GM19240 (cell line): ENCODE results near the gene SPATA3.
"Not testable (repeated sequence)": the region's sequence is repeated elsewhere in the genome, so short reads cannot be mapped to it uniquely, and the experiment has no call there.

ENCODE experiments used
- DNase-seq: peaks from one replicate; pipeline ENCODE4 v3.0.0; 2011; ENCODE audit warnings: low spot score; ENCODE audit not compliant: insufficient read length

The SPATA3 gene

GRCh38 chr2:230996661-230997060 lies 740 bp downstream of the SPATA3 start:
- DNase-seq, result no peak

GRCh38 chr2:230998882-230999281 lies 3.0 kb downstream of the SPATA3 start:
- DNase-seq, result no peak

GRCh38 chr2:230999477-230999876 lies 3.6 kb downstream of the SPATA3 start:
- no peak for DNase-seq

DNA sequence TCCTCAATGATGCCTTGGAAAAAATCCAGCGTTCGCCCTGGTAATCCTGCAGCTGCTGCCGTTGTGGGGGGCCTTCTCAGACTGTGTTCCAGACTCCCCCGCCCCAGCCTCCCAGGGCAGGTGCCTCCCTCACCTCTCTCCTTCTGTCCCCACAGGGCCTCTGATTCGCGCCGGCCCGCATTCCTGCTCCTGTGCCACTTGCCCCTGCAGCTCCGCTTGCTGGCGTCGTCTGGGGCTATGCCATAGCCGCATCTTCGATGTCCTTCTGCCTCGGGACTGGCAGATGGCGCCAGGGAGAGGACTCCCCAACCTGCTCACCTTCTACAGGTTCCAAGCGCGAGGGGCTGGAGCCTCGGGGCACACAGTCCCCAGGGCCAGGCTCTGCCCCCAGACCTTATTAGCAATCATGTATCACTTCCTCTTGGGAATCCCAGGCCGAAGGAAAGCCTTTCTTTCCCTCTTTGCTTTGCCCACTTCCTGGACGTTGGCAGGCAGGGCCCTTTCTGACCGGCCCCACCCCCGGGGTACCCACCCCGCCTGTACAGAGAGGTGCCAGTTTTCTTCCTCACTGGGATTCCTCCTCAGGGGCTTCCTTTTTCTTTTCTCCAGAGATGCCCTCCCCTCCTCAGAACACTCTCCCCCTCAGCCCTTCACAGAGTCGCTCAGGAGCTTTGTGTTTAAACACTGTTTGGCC lies 4.4 kb downstream of the SPATA3 start:
- DNase-seq, result no peak

GRCh38 chr2:231001036-231001435 lies 5.1 kb downstream of the SPATA3 start:
- no peak for DNase-seq

DNA sequence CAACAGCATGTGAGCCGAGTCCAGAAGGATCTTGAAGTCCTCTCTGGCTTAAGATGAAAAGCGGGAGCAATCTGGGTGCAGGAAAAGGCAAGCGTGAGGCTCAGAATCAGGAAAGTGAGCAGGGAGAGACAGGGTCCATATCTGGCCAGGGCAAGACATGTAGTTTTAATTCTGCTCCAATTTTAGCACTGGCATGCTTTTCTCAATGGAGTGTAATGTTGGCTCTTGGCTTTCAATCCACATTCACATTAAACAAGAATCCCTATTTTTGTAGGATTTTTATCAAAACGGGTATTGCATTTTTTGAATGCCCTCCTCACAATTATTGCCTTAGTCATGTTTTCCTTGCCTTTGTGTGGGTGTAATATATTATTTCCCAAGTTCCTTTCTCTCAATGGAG lies 6.0 kb downstream of the SPATA3 start:
- DNase-seq, result no peak

DNA sequence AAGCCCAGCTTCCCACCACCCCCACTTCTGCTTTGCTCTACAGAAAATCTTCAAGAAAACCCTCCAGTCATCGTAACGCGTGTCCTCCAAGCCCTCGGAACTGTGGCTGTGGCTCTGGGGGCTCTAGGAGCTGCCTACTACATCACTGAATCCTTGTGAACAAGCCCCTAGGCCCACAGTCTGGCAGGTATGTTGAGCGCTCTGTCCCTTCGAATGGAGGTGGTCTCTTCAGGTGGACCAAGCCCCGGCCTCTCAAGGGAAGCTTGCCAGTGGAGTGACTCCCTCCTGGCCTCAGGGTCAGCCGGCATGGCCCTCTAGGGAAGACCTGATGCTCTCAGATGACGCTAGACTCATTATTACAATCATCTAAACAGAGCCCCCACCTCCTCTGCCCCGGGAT lies 6.7 kb downstream of the SPATA3 start:
- DNase-seq, result no peak

DNA sequence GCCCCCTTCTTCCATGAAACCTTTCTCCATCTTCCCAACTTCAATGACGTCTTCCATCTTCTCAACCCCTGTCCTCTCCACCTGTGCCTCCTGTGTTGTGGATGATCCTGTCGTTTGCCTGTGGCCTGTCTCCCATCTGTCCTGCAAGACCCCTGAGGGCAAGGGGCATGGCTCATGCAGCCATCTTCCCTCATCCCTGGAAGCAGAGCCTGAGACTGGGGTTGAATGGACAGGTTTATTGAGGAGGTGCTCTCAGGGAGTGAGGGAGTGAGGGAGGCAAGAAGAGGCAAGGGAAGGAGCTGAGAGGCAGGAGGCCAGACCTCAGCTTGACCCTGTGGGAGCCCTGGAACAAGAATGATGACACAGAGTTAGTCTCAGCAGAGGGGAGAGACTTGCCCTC lies 7.3 kb downstream of the SPATA3 start:
- DNase-seq, result no peak

DNA sequence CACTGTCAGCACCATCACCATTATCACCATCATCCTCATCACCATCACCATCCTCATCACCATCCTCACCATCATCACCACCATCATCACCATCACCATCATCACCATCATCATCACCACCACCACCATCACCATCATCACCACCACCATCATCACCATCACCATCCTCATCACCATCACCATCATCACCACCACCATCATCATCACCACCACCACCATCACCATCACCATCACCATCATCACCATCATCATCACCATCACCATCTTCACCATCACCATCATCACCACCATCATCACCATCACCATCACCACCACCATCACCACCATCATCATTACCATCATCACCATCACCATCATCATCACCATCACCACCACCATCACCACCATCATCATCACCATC lies 9.0 kb downstream of the SPATA3 start:
- not testable (repeated sequence) for DNase-seq

- no peak for DNase-seq
Observed at GRCh38 chr2:231007286-231008098, 11.6 kb downstream of the SPATA3 start.

DNA sequence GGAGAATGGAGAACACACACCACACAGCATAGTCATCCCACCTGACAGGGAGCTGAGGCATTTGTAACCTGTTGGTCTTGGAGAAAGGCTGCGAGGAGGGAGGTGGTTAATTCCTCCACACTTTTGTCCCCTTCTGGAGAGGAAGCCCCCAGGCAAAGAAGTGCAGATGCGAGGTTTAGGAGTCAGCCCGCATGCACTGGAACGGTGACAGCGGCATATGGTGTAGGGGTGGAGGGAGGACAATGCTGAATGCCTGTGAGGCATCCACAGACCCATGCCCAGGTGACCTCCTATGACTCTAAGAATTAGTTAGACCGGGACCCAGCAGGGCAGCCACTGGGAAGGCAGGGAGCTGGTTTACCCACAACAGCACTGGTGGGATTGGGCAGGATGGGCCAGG lies 12.2 kb downstream of the SPATA3 start:
- DNase-seq, result no peak

- no peak for DNase-seq
Observed at GRCh38 chr2:231009236-231009919, 13.5 kb downstream of the SPATA3 start.

- DNase-seq, result no peak
Observed at GRCh38 chr2:231010201-231010730, 14.3 kb downstream of the SPATA3 start.

- no peak for DNase-seq
Observed at GRCh38 chr2:231011526-231011925, 15.6 kb downstream of the SPATA3 start.

GRCh38 chr2:231012463-231012862 lies 16.5 kb downstream of the SPATA3 start:
- DNase-seq, result no peak

DNA sequence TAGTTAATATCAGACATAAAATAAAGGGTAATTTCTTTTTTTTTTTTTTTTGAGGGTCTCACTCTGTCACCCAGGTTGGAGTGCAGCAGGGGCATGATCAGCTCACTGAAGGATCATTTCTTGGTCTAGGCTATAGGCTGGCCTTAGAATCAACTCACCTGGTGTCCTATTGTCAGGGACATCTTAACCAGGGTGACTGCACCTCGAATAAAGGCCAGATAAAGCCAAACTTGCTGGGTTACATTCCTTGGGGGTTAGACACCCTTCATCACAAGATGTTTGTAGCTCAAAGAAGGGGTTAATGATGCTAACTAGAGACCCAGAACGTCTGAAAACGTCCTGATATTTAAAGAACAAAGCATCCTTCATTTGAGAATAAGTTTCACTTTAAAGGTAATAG lies 17.9 kb downstream of the SPATA3 start:
- no peak for DNase-seq

GRCh38 chr2:231015478-231015877 lies 19.6 kb downstream of the SPATA3 start:
- DNase-seq, result no peak

DNA sequence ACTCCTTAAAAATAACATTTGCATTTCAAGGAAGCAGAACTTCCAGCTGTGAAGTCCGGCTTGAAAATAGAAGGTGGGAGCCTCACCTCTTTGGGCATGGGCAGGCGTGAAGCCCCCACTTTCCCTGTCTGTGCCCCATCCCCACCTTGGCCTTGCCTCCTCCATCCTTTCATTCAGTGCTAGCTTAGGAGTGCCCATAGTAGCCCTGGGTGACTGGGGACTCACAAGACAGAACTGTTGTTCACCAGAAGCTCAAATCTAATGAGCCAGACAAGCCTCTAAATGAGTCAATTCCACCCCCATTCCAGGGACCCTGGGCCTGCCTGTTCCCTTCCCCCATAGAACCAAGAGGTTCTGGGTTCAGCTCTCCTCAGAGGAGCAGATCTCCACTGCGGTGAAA lies 20.0 kb downstream of the SPATA3 start:
- DNase-seq, result no peak

GRCh38 chr2:231016566-231017230 lies 20.8 kb downstream of the SPATA3 start:
- no peak for DNase-seq

- no peak for DNase-seq
Observed at GRCh38 chr2:231017231-231017598, 21.3 kb downstream of the SPATA3 start.

DNA sequence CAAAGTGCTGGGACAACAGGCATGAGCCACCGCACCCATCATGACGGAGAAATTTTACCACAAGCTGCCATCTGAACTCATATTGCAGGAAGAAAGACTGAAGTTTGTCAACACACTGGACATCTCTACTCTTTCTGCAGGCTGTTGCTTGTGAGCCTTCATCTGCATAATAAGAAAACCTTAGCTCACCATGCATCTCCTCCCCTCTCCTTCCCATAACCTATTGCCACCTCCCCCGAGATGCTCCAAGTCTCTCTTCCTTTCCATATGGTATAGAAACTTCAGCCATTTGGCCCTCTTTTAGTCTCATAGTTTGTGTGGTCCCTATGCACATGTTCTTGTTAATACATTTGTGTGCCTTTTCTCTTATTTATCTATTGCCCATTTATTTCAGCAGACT lies 22.3 kb downstream of the SPATA3 start:
- DNase-seq, result no peak

DNA sequence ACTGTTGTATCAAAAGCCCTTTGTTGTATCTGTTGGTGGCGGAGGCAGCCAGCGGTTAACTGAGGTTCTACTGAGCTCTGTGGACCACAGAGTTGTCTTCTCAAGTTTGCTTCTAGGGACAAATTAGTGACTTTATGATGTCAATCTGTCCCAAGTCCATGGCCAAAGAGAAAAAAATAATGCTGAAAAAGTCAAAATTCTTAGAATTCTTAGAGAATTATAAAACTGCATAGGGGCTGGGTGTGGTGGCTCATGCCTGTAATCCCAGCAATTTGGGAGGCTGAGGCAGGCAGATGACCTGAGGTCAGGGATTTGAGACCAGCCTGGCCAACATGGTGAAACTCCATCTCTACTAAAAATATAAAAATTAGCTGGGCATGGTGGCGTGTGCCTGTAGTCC lies 29.1 kb downstream of the SPATA3 start:
- not testable (repeated sequence) for DNase-seq
